Endothelial cell of umbilical vein (primary cell): ENCODE measurements around the gene SCNN1B. TPM values are rescaled to one million over a fixed set of nuclear protein-coding genes. Genes with fewer than 3 reads are reported as not detected.

ENCODE experiments used
- BruUV-seq: library from RNA; stranded (reverse); fragments of 400-500 nt; replicated peaks from 2 replicates; lab custom pipeline; 2021; lab: Mats Ljungman, UMichigan
- CTCF ChIA-PET: fragments of 300-600, 350-600 bp; sonication (Branson Sonifier 250); formaldehyde crosslinking; loops from one replicate; lab custom pipeline; 2021; ENCODE audit warnings: antibody characterized with exemption, inconsistent platforms; lab: Charles Lee
- POLR2A ChIA-PET: fragments of 300-600, 350-600 bp; sonication (Branson Sonifier 250); formaldehyde crosslinking; loops from one replicate; lab custom pipeline; 2021; ENCODE audit warnings: antibody characterized with exemption, inconsistent platforms; lab: Charles Lee
- DNase-seq: peaks from one replicate; pipeline ENCODE4 v3.0.0-alpha.2; 2011; ENCODE audit warnings: low read depth, low spot score
- FAIRE-seq: peaks from 2 replicates; lab custom pipeline; 2011; peaks lifted over from hg19 to GRCh38; lab: Jason Lieb, UNC
- H2AFZ ChIP-seq: 2 replicates; pipeline ENCODE4 v1.6.0; 2012; ENCODE audit warnings: low read depth, low read length, control low read depth, inconsistent platforms
- H3K27ac ChIP-seq: 2 replicates; pipeline ENCODE4 v1.5.1; 2011; ENCODE audit warnings: low read depth, mild to moderate bottlenecking, control low read depth, low read length, moderate library complexity; ENCODE audit not compliant: insufficient read depth
- H3K27me3 ChIP-seq, 2 experiments: 2 replicates each; pipeline versions ENCODE4 v1.6.0 to v1.6.1; 2011; ENCODE audit warnings: low read length in 2 of 2, mixed read lengths in 1 of 2; ENCODE audit not compliant: control insufficient read depth in 2 of 2, insufficient read depth in 2 of 2
- H3K36me3 ChIP-seq, 2 experiments: 2 replicates in 1 of 2; 3 replicates in 1 of 2; pipeline ENCODE4 v1.5.1; 2011; ENCODE audit warnings: low read length in 2 of 2, mild to moderate bottlenecking in 1 of 2, moderate library complexity in 1 of 2; ENCODE audit not compliant: control insufficient read depth in 2 of 2, insufficient read depth in 2 of 2; ENCODE audit errors: extremely low read depth in 1 of 2
- H3K4me1 ChIP-seq: 3 replicates; pipeline ENCODE4 v1.5.1; 2011; ENCODE audit warnings: mild to moderate bottlenecking, low read length; ENCODE audit not compliant: control insufficient read depth, insufficient read depth; ENCODE audit errors: extremely low read depth
- H3K4me2 ChIP-seq: 2 replicates; pipeline ENCODE4 v1.6.1; 2011; ENCODE audit warnings: low read length, control low read depth, mixed read lengths; ENCODE audit not compliant: insufficient read depth
- H3K4me3 ChIP-seq, 3 experiments: fragments of 200-600 bp in 1 of 3; sonication (generic), shearing (Covaris generic) in 1 of 3; replicated peaks in 1 of 3; 2 replicates each; pipeline ENCODE4 v1.5.1; 2011 to 2016; ENCODE audit warnings: control low read depth in 3 of 3, low read length in 3 of 3, mild to moderate bottlenecking in 2 of 3, inconsistent platforms in 1 of 3, low read depth in 1 of 3, moderate library complexity in 1 of 3; ENCODE audit not compliant: insufficient read depth in 1 of 3
- H3K79me2 ChIP-seq: 2 replicates; pipeline ENCODE4 v1.6.0; 2012; ENCODE audit warnings: low read length, inconsistent platforms; ENCODE audit not compliant: control insufficient read depth, insufficient read depth
- H3K9ac ChIP-seq: replicated peaks from 2 replicates; pipeline ENCODE3; 2011; ENCODE audit warnings: low read length, control low read depth; ENCODE audit not compliant: insufficient read depth; ENCODE audit errors: extremely low read depth
- H3K9me1 ChIP-seq: replicated peaks from 3 replicates; pipeline ENCODE4 v1.6.0; 2011; ENCODE audit warnings: mild to moderate bottlenecking, low read length; ENCODE audit not compliant: control insufficient read depth, insufficient read depth; ENCODE audit errors: extremely low read depth
- H3K9me3 ChIP-seq: replicated peaks from 2 replicates; pipeline ENCODE4 v1.5.1; 2012; ENCODE audit warnings: low read length, inconsistent platforms; ENCODE audit not compliant: control insufficient read depth, insufficient read depth
- H4K20me1 ChIP-seq: replicated peaks from 2 replicates; pipeline ENCODE3; 2011; ENCODE audit warnings: mild to moderate bottlenecking, low read length; ENCODE audit not compliant: control insufficient read depth, insufficient read depth; ENCODE audit errors: extremely low read depth
- EZH2 ChIP-seq: IDR thresholded peaks from 2 replicates; pipeline ENCODE4 v1.6.1; 2012; ENCODE audit warnings: borderline replicate concordance, low read depth, mild to moderate bottlenecking, moderate library complexity, low read length, inconsistent platforms; ENCODE audit not compliant: severe bottlenecking
- FOS ChIP-seq: IDR thresholded peaks from 2 replicates; pipeline ENCODE4 v1.6.1; 2011; ENCODE audit warnings: mild to moderate bottlenecking, low read length, moderate library complexity, borderline replicate concordance; ENCODE audit not compliant: insufficient read depth
- GATA2 ChIP-seq: IDR thresholded peaks from 2 replicates; pipeline ENCODE4 v1.7.0; 2011; ENCODE audit warnings: low read depth, mild to moderate bottlenecking, moderate library complexity, mixed read lengths, low read length; ENCODE audit not compliant: insufficient read length, insufficient read depth
- JUN ChIP-seq: IDR thresholded peaks from 2 replicates; pipeline ENCODE4 v1.6.1; 2011; ENCODE audit warnings: borderline replicate concordance, low read depth; ENCODE audit not compliant: insufficient read length, insufficient read depth
- MYC ChIP-seq: IDR thresholded peaks from one replicate; pipeline ENCODE4 v1.6.1; 2011; ENCODE audit warnings: mild to moderate bottlenecking, low read depth, low read length
- POLR2A ChIP-seq: IDR thresholded peaks from 2 replicates; pipeline ENCODE4 v1.6.1; 2012; ENCODE audit warnings: low read depth, mild to moderate bottlenecking, control low read depth, low read length
- POLR2AphosphoS5 ChIP-seq: IDR thresholded peaks from 2 replicates; pipeline ENCODE4 v1.6.1; 2012; ENCODE audit warnings: low read depth, mild to moderate bottlenecking, control low read depth, low read length, moderate library complexity; ENCODE audit not compliant: insufficient read depth
- dilution Hi-C: fragments of 300-500 bp; cut with MboI; formaldehyde crosslinking; loops from one replicate; pipeline ENCODE4 v1.15.0; 2019; ENCODE audit warnings: low sequenced_read_pairs; ENCODE audit not compliant: extremely low pct_ligation_motif_present
- intact Hi-C: fragments of 100-400 bp; cut with micrococcal nuclease; formaldehyde crosslinking; loops from one replicate; pipeline ENCODE4 v1.10.0; 2022
- polyA plus RNA-seq, 4 experiments: library from polyadenylated mRNA; depleted of rRNA in 3 of 4; stranded (reverse) in 3 of 4; unstranded in 1 of 4; fragments of >200 nt; gene quantifications; 2 replicates each; pipeline versions ENCODE4 v1.2.1 to v1.2.3, GENCODE V29; 2011 to 2012; ENCODE audit warnings: missing spikeins in 1 of 4
- total RNA-seq: library from RNA; stranded (reverse); gene quantifications from 2 replicates; pipeline ENCODE4 v1.2.3, GENCODE V29; 2021
- TF ChIP-seq, protein P1 (sequence below), 2 donors: IDR thresholded peaks; 1 replicate in 1 of 2; 2 replicates in 1 of 2; pipeline ENCODE4 v1.5.1; 2011; ENCODE audit warnings: low read length in 2 of 2, mild to moderate bottlenecking in 2 of 2, moderate library complexity in 2 of 2, control low read depth in 1 of 2, inconsistent platforms in 1 of 2, low read depth in 1 of 2; ENCODE audit not compliant: insufficient read depth in 1 of 2; ENCODE audit errors: extremely low read depth in 1 of 2
- TF ChIP-seq, protein P2 (sequence below): IDR thresholded peaks from 2 replicates; pipeline ENCODE4 v1.6.1; 2011; ENCODE audit not compliant: insufficient read depth, insufficient read length

Gene SCNN1B
- total and polyA plus RNA-seq, 2 donors (not counting 3 experiments of a cell fraction or from before 2014, with no cell fraction given) = not detected

DNA sequence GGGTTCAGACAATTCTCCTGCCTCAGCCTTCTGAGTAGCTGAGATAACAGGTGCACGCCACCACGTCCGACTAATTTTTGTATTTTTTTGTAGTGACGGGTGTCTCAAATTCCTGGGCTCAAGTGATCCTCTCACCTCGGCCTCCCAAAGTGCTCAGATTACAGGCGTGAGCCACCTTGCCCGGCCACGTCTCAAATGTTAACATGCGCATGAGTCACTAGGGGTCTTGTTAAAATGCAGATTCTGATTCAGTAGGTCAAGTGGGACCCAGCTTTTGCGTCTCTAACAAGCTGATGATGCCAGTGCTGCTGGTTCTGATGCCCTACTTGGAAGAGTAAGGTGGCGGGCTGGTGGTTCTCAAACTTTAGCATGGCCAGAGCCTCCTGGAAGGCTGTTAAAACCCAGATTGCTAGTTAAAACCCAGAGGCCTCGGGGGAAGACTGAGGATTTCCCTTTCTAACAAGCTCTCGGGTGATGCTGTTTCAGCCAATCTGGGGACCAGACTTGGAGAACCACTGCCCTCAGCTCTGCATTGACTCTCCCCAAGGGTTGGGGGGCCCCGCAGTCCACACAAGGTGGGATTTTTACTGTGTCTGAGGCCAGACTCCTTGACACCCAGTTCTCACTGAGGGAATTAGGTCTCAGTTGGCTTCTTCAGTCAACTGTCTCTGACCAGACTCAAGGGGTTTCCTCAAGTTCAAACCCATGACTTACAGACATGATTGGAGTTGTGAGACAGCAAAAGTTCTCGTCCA, 17.9 kb downstream of the SCNN1B start:
- H2AFZ ChIP-seq = no peak overlapping the region
- ChIA-PET CTCF (interaction anchor here (1.4 to 1.6 kb wide), 2 partner anchors 11 to 116 kb away, joined by 3 to 4 read pairs; no protein-coding TSS in a partner anchor), POLR2A (no interaction called here)
- no peaks in the 10 kb centered on the region for H3K27me3 ChIP-seq
- no peak overlapping the region for H3K27ac ChIP-seq
- TF ChIP-seq EZH2 (no peak), GATA2 (no peak), JUN (no peak), POLR2A (no peak), FOS (no peak), POLR2AphosphoS5 (no peak), MYC (no peak)
- TF ChIP-seq, protein P1, sequence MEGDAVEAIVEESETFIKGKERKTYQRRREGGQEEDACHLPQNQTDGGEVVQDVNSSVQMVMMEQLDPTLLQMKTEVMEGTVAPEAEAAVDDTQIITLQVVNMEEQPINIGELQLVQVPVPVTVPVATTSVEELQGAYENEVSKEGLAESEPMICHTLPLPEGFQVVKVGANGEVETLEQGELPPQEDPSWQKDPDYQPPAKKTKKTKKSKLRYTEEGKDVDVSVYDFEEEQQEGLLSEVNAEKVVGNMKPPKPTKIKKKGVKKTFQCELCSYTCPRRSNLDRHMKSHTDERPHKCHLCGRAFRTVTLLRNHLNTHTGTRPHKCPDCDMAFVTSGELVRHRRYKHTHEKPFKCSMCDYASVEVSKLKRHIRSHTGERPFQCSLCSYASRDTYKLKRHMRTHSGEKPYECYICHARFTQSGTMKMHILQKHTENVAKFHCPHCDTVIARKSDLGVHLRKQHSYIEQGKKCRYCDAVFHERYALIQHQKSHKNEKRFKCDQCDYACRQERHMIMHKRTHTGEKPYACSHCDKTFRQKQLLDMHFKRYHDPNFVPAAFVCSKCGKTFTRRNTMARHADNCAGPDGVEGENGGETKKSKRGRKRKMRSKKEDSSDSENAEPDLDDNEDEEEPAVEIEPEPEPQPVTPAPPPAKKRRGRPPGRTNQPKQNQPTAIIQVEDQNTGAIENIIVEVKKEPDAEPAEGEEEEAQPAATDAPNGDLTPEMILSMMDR (IDR thresholded peaks at IDR 0.05; ENCODE audit: extremely low read depth in 1 of 2, insufficient read depth in 1 of 2, low read depth in 1 of 2, low read length in 2 of 2) = no peak
- TF ChIP-seq, protein P2, sequence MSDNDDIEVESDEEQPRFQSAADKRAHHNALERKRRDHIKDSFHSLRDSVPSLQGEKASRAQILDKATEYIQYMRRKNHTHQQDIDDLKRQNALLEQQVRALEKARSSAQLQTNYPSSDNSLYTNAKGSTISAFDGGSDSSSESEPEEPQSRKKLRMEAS = no peak
- no TSS peak for BruUV-seq
- H3K9me1 ChIP-seq = no peaks in the 10 kb centered on the region
- no peaks in the 10 kb centered on the region for H3K36me3 ChIP-seq
- intact Hi-C loops = no loop called here
- no peak for DNase-seq
- H3K79me2 ChIP-seq = no peaks in the 10 kb centered on the region
- no peak overlapping the region for H3K4me3 ChIP-seq
- H3K4me2 ChIP-seq = no peak overlapping the region
- no peak for FAIRE-seq
- no peaks in the 10 kb centered on the region for H3K4me1 ChIP-seq
- H3K9me3 ChIP-seq = no peaks in the 10 kb centered on the region
- H4K20me1 ChIP-seq = no peaks in the 10 kb centered on the region
- no peak overlapping the region for H3K9ac ChIP-seq
- dilution Hi-C loops = no loop called here
